ENCODE data around the gene TSPAN31. TPM values are rescaled to one million over a fixed set of nuclear protein-coding genes. Genes with fewer than 3 reads are reported as not detected.

TSPAN31 gene
- polyA plus RNA-seq, 2 of the 4 experiments (the other 2 are of a cell fraction), result 20.6 to 51.9 TPM

DNA sequence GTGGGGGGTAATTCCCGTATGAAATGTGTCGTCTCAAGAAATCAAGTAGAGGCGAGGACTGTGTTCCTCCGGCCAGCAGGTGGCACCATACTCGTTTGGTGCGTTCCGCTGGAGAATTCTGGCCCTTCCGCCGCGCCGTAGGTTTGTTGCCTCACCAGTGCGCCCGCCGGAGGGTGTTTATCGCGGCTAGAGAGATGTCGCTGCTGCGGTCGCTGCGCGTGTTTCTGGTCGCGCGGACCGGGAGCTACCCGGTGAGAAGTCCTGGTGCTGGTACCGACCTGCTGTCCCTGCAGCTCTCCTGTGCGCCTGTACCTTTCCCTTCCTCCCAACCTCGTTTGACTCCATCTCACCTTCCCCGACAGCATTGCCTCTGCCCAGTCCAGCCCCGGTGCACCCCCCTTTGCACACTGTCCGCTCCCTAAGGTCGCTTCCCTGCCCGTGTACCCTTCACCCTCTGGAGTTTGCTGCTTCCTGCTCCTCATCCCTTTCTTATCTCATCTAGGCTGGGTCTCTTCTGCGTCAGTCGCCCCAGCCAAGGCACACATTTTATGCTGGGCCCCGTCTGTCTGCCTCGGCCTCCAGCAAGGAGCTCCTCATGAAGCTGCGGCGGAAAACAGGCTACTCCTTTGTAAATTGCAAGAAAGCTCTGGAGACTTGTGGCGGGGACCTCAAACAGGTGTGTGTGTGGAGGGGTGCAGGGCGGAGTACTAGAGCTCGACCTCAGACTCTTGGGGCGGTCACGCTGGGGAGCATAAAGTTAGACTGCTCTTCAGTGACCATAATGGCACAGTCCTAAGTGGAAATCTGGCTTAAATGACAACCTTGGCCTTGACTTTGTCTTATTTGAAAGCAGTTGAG lies 38.0 kb downstream of the TSPAN31 start, which contains the start of gene TSFM:
TSS of gene TSFM (plus strand) at position 180 of the 858 bp plus-strand sequence. CDS start at position 195, 15 bp downstream.
- peak within 1 kb of the TSS; percentile 83 for H3K4me3 ChIP-seq
- FAIRE-seq (no peak), DNase-seq (ENCODE audit: low read depth in 1 of 2, low spot score in 1 of 2) (peak; percentile 81 to 97), ATAC-seq (peak; percentile 89 to 94)
- whole genome bisulfite sequencing (ENCODE audit: missing lambda C conversion rate), result under 1% methylated on average over 43 of the region's 45 CpGs
- no peaks in the 10 kb centered on the region for H3K9me3 ChIP-seq
- CTCF ChIA-PET, result interaction anchor here (0.6 to 8.1 kb wide), 29 partner anchors 8 to 148 kb away, joined by 3 to 60 read pairs (median 4); partner anchors contain the start of genes CYP27B1, EEF1AKMT3 and METTL1
- TF ChIP-seq REST (IDR thresholded peaks at IDR 0.05) (no peak), HEYL (CRISPR knock-in tag; IDR thresholded peaks at IDR 0.05) (no peak), RAD21 (conservative IDR thresholded peaks at IDR 0.05 in 1 of 2, IDR thresholded peaks at IDR 0.05 in 1 of 2) (peak; percentile 22 to 39; a peak in 1 of 5 replicates), TP53 (CRISPR knock-in tag; IDR thresholded peaks at IDR 0.05) (peak; percentile 60; the same call in 1 of the 2 replicates), GATA3 (IDR thresholded peaks at IDR 0.05; ENCODE audit: borderline replicate concordance) (peak; percentile 50; the same call in 1 of the 2 replicates), BCL3 (IDR thresholded peaks at IDR 0.05) (peak; percentile 93), NPAS2 (CRISPR knock-in tag; IDR thresholded peaks at IDR 0.05; ENCODE audit: borderline replicate concordance) (no peak), SMC3 (IDR thresholded peaks at IDR 0.05) (peak; percentile 45), JUN (IDR thresholded peaks at IDR 0.05) (peak; percentile 81 to 96; a peak in 4 of 5 replicates), POLR2A (IDR thresholded peaks at IDR 0.05; ENCODE audit: low read length) (peak; percentile 83), ZC3H11A (IDR thresholded peaks at IDR 0.05) (peak; percentile 14; the same call in 1 of the 2 replicates), FOSL2 (IDR thresholded peaks at IDR 0.05) (no peak), FOSL2 (CRISPR knock-in tag; IDR thresholded peaks at IDR 0.05) (no peak), CBX2 (IDR thresholded peaks at IDR 0.05; ENCODE audit: borderline replicate concordance, low read depth) (no peak), KDM1A (IDR thresholded peaks at IDR 0.05; ENCODE audit: low read depth) (no peak), MYC (IDR thresholded peaks at IDR 0.05; ENCODE audit: borderline replicate concordance, low read length) (peak; percentile 77; the same call in 1 of the 2 replicates), RFX5 (IDR thresholded peaks at IDR 0.05) (no peak), PBX3 (IDR thresholded peaks at IDR 0.05) (peak; percentile 45; the same call in 1 of the 2 replicates), PHF8 (IDR thresholded peaks at IDR 0.05; ENCODE audit: borderline replicate concordance, low read depth) (peak; percentile 91; the same call in 1 of the 2 replicates), ATOH8 (CRISPR knock-in tag; IDR thresholded peaks at IDR 0.05; ENCODE audit: low read depth) (no peak), CHD2 (IDR thresholded peaks at IDR 0.05; ENCODE audit: low read length, partially characterized antibody) (no peak), NR3C1 (IDR thresholded peaks at IDR 0.05) (no peak), KDM5A (IDR thresholded peaks at IDR 0.05) (peak; percentile 85), CEBPB (IDR thresholded peaks at IDR 0.05) (peak; percentile 81 to 94; a peak in 3 of 4 replicates), FOXS1 (CRISPR knock-in tag; IDR thresholded peaks at IDR 0.05) (0 out of 2 replicates have a peak, but pooled peaks have one; percentile 12)
- TF ChIP-seq, protein P1, sequence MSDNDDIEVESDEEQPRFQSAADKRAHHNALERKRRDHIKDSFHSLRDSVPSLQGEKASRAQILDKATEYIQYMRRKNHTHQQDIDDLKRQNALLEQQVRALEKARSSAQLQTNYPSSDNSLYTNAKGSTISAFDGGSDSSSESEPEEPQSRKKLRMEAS (IDR thresholded peaks at IDR 0.05), result peak; percentile 95
- TF ChIP-seq, protein P2, sequence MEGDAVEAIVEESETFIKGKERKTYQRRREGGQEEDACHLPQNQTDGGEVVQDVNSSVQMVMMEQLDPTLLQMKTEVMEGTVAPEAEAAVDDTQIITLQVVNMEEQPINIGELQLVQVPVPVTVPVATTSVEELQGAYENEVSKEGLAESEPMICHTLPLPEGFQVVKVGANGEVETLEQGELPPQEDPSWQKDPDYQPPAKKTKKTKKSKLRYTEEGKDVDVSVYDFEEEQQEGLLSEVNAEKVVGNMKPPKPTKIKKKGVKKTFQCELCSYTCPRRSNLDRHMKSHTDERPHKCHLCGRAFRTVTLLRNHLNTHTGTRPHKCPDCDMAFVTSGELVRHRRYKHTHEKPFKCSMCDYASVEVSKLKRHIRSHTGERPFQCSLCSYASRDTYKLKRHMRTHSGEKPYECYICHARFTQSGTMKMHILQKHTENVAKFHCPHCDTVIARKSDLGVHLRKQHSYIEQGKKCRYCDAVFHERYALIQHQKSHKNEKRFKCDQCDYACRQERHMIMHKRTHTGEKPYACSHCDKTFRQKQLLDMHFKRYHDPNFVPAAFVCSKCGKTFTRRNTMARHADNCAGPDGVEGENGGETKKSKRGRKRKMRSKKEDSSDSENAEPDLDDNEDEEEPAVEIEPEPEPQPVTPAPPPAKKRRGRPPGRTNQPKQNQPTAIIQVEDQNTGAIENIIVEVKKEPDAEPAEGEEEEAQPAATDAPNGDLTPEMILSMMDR (IDR thresholded peaks at IDR 0.05), result peak; percentile 88
- peaks cover 8% of the 10 kb centered on the region for H3K4me1 ChIP-seq
- POLR2A ChIA-PET, result interaction anchor here (0.7 to 1.3 kb wide), 7 partner anchors 9 to 114 kb away, joined by 3 to 9 read pairs (median 4); partner anchors contain the start of genes EEF1AKMT3 and METTL1
- H3K27ac ChIP-seq, result peak within 1 kb of the TSS; percentile 75 to 89
- H3K4me2 ChIP-seq, result peak within 1 kb of the TSS; percentile 74

Data from A549 (cell line).